ENCODE data around the gene UACA.

Gene UACA

GRCh38 chr15:70796516-70797310 lies 33.4 kb upstream of the UACA start:
- Histone ChIP-seq H3K4me3 (ENCODE audit: low read depth in 1 of 2, low read length in 2 of 2) (no peak overlapping the region), H3K4me1 (ENCODE audit: control insufficient read depth in 1 of 2, insufficient read depth in 2 of 2, low read length in 2 of 2) (no peaks in the 10 kb centered on the region), H3K36me3 (ENCODE audit: control insufficient read depth in 1 of 2, insufficient read depth in 2 of 2, low read length in 2 of 2) (no peaks in the 10 kb centered on the region), H3K27ac (ENCODE audit: low read length) (no peak overlapping the region), H3K27me3 (ENCODE audit: low read depth, low read length) (no peaks in the 10 kb centered on the region), H3K9me3 (ENCODE audit: control insufficient read depth in 1 of 2, low read length in 2 of 2) (no peaks in the 10 kb centered on the region)

GRCh38 chr15:70795311-70795665 lies 31.9 kb upstream of the UACA start:
- Histone ChIP-seq H3K4me3 (ENCODE audit: low read depth in 1 of 2, low read length in 2 of 2) (no peak overlapping the region), H3K27me3 (ENCODE audit: low read depth, low read length) (no peaks in the 10 kb centered on the region), H3K27ac (ENCODE audit: low read length) (no peak overlapping the region), H3K4me1 (ENCODE audit: control insufficient read depth in 1 of 2, insufficient read depth in 2 of 2, low read length in 2 of 2) (no peaks in the 10 kb centered on the region), H3K36me3 (ENCODE audit: control insufficient read depth in 1 of 2, insufficient read depth in 2 of 2, low read length in 2 of 2) (no peaks in the 10 kb centered on the region), H3K9me3 (ENCODE audit: control insufficient read depth in 1 of 2, low read length in 2 of 2) (no peaks in the 10 kb centered on the region)

- H3K4me1 ChIP-seq (ENCODE audit: control insufficient read depth in 1 of 2, insufficient read depth in 2 of 2, low read length in 2 of 2): no peaks in the 10 kb centered on the region
- H3K9me3 ChIP-seq (ENCODE audit: control insufficient read depth in 1 of 2, low read length in 2 of 2): no peaks in the 10 kb centered on the region
- peak overlapping the region; percentile 27 for H3K27ac ChIP-seq (ENCODE audit: low read length)
- no peaks in the 10 kb centered on the region for H3K36me3 ChIP-seq (ENCODE audit: control insufficient read depth in 1 of 2, insufficient read depth in 2 of 2, low read length in 2 of 2)
- no peak overlapping the region for H3K4me3 ChIP-seq (ENCODE audit: low read depth in 1 of 2, low read length in 2 of 2)
- no peaks in the 10 kb centered on the region for H3K27me3 ChIP-seq (ENCODE audit: low read depth, low read length)
Measured at GRCh38 chr15:70794596-70795310, 31.4 kb upstream of the UACA start.

- Histone ChIP-seq H3K9me3 (ENCODE audit: control insufficient read depth in 1 of 2, low read length in 2 of 2) (no peaks in the 10 kb centered on the region), H3K27ac (ENCODE audit: low read length) (no peak overlapping the region), H3K4me3 (ENCODE audit: low read depth in 1 of 2, low read length in 2 of 2) (no peak overlapping the region), H3K4me1 (ENCODE audit: control insufficient read depth in 1 of 2, insufficient read depth in 2 of 2, low read length in 2 of 2) (no peaks in the 10 kb centered on the region), H3K27me3 (ENCODE audit: low read depth, low read length) (no peaks in the 10 kb centered on the region), H3K36me3 (ENCODE audit: control insufficient read depth in 1 of 2, insufficient read depth in 2 of 2, low read length in 2 of 2) (no peaks in the 10 kb centered on the region)
Measured at GRCh38 chr15:70793694-70794093, 30.3 kb upstream of the UACA start.

- H3K36me3 ChIP-seq (ENCODE audit: control insufficient read depth in 1 of 2, insufficient read depth in 2 of 2, low read length in 2 of 2): no peaks in the 10 kb centered on the region
- H3K4me3 ChIP-seq (ENCODE audit: low read depth in 1 of 2, low read length in 2 of 2): no peak overlapping the region
- no peaks in the 10 kb centered on the region for H3K9me3 ChIP-seq (ENCODE audit: control insufficient read depth in 1 of 2, low read length in 2 of 2)
- no peaks in the 10 kb centered on the region for H3K4me1 ChIP-seq (ENCODE audit: control insufficient read depth in 1 of 2, insufficient read depth in 2 of 2, low read length in 2 of 2)
- H3K27me3 ChIP-seq (ENCODE audit: low read depth, low read length): no peaks in the 10 kb centered on the region
- no peak overlapping the region for H3K27ac ChIP-seq (ENCODE audit: low read length)
Measured at GRCh38 chr15:70792171-70792573, 28.8 kb upstream of the UACA start.

GRCh38 chr15:70791259-70791658 lies 27.9 kb upstream of the UACA start:
- Histone ChIP-seq H3K36me3 (ENCODE audit: control insufficient read depth in 1 of 2, insufficient read depth in 2 of 2, low read length in 2 of 2) (no peaks in the 10 kb centered on the region), H3K27ac (ENCODE audit: low read length) (no peak overlapping the region), H3K27me3 (ENCODE audit: low read depth, low read length) (no peaks in the 10 kb centered on the region), H3K9me3 (ENCODE audit: control insufficient read depth in 1 of 2, low read length in 2 of 2) (no peaks in the 10 kb centered on the region), H3K4me1 (ENCODE audit: control insufficient read depth in 1 of 2, insufficient read depth in 2 of 2, low read length in 2 of 2) (no peaks in the 10 kb centered on the region), H3K4me3 (ENCODE audit: low read depth in 1 of 2, low read length in 2 of 2) (no peak overlapping the region)

GRCh38 chr15:70789213-70789612 lies 25.9 kb upstream of the UACA start:
- Histone ChIP-seq H3K4me1 (ENCODE audit: control insufficient read depth in 1 of 2, insufficient read depth in 2 of 2, low read length in 2 of 2) (no peaks in the 10 kb centered on the region), H3K27ac (ENCODE audit: low read length) (no peak overlapping the region), H3K27me3 (ENCODE audit: low read depth, low read length) (no peaks in the 10 kb centered on the region), H3K36me3 (ENCODE audit: control insufficient read depth in 1 of 2, insufficient read depth in 2 of 2, low read length in 2 of 2) (no peaks in the 10 kb centered on the region), H3K9me3 (ENCODE audit: control insufficient read depth in 1 of 2, low read length in 2 of 2) (no peaks in the 10 kb centered on the region), H3K4me3 (ENCODE audit: low read depth in 1 of 2, low read length in 2 of 2) (no peak overlapping the region)

- H3K36me3 ChIP-seq (ENCODE audit: control insufficient read depth in 1 of 2, insufficient read depth in 2 of 2, low read length in 2 of 2): no peaks in the 10 kb centered on the region
- no peaks in the 10 kb centered on the region for H3K4me1 ChIP-seq (ENCODE audit: control insufficient read depth in 1 of 2, insufficient read depth in 2 of 2, low read length in 2 of 2)
- H3K27ac ChIP-seq (ENCODE audit: low read length): no peak overlapping the region
- H3K4me3 ChIP-seq (ENCODE audit: low read depth in 1 of 2, low read length in 2 of 2): no peak overlapping the region
- H3K9me3 ChIP-seq (ENCODE audit: control insufficient read depth in 1 of 2, low read length in 2 of 2): no peaks in the 10 kb centered on the region
- H3K27me3 ChIP-seq (ENCODE audit: low read depth, low read length): no peaks in the 10 kb centered on the region
Measured at GRCh38 chr15:70788114-70789049, 25.0 kb upstream of the UACA start.

- Histone ChIP-seq H3K4me1 (ENCODE audit: control insufficient read depth in 1 of 2, insufficient read depth in 2 of 2, low read length in 2 of 2) (no peaks in the 10 kb centered on the region), H3K4me3 (ENCODE audit: low read depth in 1 of 2, low read length in 2 of 2) (no peak overlapping the region), H3K36me3 (ENCODE audit: control insufficient read depth in 1 of 2, insufficient read depth in 2 of 2, low read length in 2 of 2) (no peaks in the 10 kb centered on the region), H3K9me3 (ENCODE audit: control insufficient read depth in 1 of 2, low read length in 2 of 2) (no peaks in the 10 kb centered on the region), H3K27me3 (ENCODE audit: low read depth, low read length) (no peaks in the 10 kb centered on the region), H3K27ac (ENCODE audit: low read length) (no peak overlapping the region)
Measured at GRCh38 chr15:70786996-70787395, 23.6 kb upstream of the UACA start.

- Histone ChIP-seq H3K36me3 (ENCODE audit: control insufficient read depth in 1 of 2, insufficient read depth in 2 of 2, low read length in 2 of 2) (no peaks in the 10 kb centered on the region), H3K4me3 (ENCODE audit: low read depth in 1 of 2, low read length in 2 of 2) (no peak overlapping the region), H3K9me3 (ENCODE audit: control insufficient read depth in 1 of 2, low read length in 2 of 2) (no peaks in the 10 kb centered on the region), H3K27ac (ENCODE audit: low read length) (no peak overlapping the region), H3K27me3 (ENCODE audit: low read depth, low read length) (no peaks in the 10 kb centered on the region), H3K4me1 (ENCODE audit: control insufficient read depth in 1 of 2, insufficient read depth in 2 of 2, low read length in 2 of 2) (no peaks in the 10 kb centered on the region)
Measured at GRCh38 chr15:70783610-70784022, 20.3 kb upstream of the UACA start.

- H3K4me3 ChIP-seq (ENCODE audit: low read depth in 1 of 2, low read length in 2 of 2): no peak overlapping the region
- H3K27ac ChIP-seq (ENCODE audit: low read length): no peak overlapping the region
- no peaks in the 10 kb centered on the region for H3K9me3 ChIP-seq (ENCODE audit: control insufficient read depth in 1 of 2, low read length in 2 of 2)
- no peaks in the 10 kb centered on the region for H3K4me1 ChIP-seq (ENCODE audit: control insufficient read depth in 1 of 2, insufficient read depth in 2 of 2, low read length in 2 of 2)
- H3K27me3 ChIP-seq (ENCODE audit: low read depth, low read length): no peaks in the 10 kb centered on the region
- H3K36me3 ChIP-seq (ENCODE audit: control insufficient read depth in 1 of 2, insufficient read depth in 2 of 2, low read length in 2 of 2): no peaks in the 10 kb centered on the region
Measured at GRCh38 chr15:70783041-70783440, 19.7 kb upstream of the UACA start.

Data from muscle layer of duodenum (tissue), 2 donors.